Epithelial cell of prostate (primary cell): ENCODE data around the gene AK1.
"Not testable (repeated sequence)": the region's sequence is repeated elsewhere in the genome, so short reads cannot be mapped to it uniquely, and the experiment has no call there.

Experiments used
- DNase-seq: peaks from one replicate; pipeline ENCODE4 v3.0.0-alpha.2; 2011; ENCODE audit warnings: low read depth, low spot score
- H3K27ac ChIP-seq: fragments of 450-650 bp; 2 replicates; pipeline ENCODE4 v1.5.1; 2017; ENCODE audit warnings: mild to moderate bottlenecking

AK1 gene

DNA sequence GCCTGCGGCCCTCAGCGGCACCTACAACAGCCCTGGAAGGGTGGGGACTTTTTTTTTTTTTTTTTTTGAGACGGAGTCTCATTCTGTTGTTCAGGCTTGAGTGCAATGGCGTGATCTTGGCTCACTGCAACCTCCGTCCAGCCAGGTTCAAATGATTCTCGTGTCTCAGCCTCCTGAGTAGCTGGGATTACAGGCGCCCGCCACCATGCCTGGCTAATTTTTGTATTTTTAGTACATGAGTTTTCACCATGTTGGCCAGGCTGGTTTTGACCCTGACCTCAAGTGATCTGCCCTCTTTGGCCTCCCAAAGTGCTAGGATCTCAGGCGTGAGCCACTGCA is 7.4 kb downstream of the AK1 start:
- not testable (repeated sequence) for DNase-seq, H3K27ac ChIP-seq

DNA sequence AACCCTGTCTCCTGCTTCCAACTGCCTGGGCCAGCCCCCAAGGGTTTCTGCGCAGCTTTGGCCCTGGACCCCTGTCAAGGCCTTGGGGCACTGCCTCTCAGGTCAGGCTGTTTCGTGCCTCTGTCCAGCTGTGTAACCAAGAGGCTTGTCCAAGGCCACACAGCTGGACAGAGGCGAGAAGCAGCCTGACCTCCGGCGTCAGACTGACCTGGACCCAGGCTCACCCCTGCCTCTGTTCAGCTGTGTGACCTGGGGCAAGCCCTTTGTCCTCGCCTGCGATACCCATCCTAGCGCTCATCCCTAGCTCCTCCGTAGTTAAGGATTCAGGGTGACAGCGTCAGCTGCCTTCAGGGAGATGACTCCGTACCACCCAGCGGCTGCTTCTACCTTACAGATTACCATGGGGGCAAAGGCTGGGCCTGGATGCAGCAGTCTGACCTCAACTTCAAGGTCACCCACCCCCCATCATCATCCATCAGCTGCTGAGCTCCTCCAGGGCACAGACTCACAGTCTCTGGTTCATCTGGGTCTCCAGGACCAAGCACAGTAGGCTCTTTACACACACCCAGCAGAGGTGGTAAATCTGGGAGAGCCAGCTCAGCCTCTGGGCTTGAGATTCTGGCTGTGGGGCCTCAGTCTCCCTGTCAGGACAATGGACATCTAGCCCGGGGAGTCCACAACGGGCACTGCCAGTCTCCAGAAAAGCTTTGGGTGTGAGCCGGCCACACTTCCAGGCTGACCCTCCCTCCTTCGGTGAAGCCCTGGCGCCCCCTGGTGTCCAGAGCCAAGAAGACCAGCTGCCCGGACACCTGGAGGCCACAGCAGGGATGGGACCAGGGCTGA is 7.9 kb downstream of the AK1 start:
- no peak for DNase-seq
- no peak overlapping the region for H3K27ac ChIP-seq

DNA sequence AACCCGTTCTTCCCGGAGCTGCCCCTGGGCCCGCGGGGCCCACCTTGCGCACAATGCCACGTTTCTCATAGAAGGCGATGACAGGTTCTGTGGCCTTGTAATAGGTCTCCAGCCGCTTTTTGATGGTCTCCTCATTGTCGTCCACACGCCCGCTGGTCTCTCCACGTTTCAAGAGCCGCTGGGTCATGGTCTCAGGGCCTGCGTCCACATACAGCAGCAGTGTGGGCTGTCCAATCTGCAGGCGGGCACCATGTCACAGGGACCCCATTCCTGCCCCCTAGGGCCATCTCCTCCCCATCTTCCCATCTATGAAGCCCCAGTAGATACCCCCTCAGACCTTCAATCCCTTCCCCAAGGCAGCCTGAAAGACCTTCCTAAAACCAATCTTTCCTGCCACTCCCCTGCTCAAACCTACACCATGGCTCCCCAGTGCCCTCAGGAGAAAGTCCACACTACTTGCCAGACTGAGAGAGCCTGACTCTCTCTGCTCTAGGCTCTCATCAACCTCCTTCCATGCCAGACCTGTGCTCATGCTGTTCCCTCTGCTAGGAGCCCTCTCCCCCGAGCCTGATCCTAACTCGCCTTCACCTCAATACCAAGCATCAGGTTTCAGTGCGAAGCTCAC is 9.1 kb downstream of the AK1 start:
- DNase-seq = no peak
- no peak overlapping the region for H3K27ac ChIP-seq

DNA sequence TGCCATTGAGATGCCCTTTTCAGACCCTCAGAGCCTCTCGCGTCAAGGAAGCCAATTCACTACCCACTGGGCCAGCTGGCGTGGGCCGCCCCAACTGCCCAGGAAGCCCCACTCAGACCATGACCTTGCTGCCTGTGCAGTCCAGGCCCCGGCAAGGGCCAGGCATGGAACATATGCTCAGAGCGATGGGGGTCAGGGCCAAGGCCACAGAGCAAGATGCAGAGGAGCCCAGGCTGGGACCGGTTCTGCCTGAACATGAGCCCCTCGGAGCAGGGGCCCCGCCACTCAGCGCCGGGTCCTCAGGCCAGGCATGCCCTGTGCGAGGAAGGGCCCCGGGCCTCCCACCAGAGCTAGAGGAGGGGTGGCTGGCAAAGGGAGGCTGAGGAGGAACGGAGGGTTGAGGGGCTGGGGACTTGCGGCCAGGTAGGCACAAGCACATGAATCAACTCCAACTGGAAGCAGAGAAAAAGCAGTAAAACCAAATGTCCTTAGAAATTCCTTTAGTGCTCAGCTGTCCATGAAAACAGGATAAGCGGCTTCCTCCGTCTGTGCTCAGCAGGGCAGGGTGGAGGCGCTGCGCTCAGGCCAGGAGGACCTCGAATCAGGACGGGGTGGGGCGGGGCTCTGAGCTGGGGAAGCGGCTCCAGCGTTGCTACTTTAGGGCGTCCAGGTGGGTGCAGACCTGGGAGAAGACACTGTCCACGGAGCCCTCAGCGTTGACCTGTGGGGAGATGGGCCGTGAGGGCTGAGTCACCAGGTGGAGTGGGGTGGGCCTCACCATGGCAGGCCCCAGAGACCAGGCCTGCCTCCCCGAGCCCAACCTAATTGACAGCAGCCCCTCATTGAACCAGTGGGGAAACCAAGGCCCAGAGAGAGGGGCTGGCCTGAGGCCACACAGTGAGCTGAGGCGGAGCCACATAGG is 9.9 kb downstream of the AK1 start:
- no peak for DNase-seq
- no peak overlapping the region for H3K27ac ChIP-seq

DNA sequence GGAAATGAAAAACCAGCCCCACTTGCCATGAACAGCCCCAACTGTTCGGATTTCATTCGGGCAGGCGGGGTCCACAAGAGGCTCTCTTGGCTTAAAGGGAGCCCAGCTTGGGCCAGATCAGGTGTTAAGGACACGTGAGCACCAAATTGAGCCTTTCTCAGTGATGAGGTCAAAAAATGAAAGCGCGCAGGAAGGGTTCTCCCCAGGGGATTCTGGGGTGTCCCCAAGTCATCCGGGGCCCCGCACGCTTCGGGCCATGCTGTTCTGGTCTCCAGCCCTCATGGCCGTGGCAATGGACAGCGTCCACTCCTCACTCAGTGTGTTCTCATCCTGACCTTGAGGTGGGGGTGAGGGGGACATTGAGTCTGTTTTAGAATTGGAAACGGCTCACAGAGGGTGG is 10.9 kb downstream of the AK1 start:
- H3K27ac ChIP-seq = no peak overlapping the region
- DNase-seq = no peak

DNA sequence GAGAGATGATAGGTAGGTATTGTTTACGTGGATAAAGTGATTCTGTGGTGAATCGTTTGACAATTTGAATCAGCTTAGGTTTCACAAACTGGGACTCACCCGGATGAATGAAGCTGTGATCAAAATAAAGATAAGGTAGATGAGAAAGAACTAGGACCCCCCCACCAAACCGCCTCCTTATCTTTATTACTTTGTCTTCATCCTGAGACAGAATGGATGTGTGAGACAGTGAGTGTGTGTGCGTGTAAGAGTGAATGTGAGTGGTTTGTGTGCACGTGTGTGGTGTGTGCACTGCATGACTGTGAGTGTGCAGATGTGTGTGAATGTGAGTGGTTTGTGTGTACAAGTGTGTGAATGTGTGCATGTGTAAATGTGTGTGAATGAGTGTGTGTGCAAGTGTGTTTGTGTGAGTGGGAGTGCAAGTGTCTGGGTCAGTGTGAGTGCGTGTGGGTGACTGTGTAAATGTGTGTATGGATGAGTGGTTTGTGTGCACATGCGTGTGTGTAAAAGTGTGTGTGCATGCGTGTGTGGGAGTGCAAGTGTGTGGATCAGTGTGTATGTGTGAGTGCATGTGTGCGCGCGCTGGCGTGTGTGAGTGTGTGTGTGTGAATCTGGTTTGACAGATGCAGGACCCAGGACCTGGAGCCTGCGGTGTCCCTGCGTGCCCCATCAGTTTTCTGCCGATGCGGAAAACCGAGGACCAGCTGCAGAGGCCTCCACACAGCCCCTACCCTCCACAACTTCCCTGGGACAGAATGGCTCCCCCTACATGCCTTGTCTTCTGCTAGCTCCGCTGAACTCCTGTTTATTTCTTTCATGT is 11.6 kb downstream of the AK1 start:
- no peak overlapping the region for H3K27ac ChIP-seq
- DNase-seq = no peak

DNA sequence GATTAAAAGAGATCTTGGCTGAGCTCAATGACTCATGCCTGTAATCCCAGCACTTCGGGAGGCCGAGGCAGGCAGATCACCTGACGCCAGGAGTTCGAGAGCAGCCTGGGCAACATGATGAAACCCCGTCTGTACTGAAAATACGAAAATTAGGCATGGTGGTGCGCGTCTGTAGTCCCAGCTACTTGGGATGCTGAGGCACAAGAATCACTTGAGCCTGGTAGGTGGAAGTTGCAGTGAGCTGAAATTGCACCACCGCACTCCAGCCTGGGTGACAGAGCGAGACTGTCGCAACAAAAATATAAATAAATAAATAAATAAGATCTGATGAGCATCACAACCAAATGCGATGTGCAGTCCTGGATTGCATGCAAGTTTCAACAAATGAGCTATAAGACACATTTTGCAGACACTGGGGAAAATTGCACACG is 14.3 kb downstream of the AK1 start:
- no peak overlapping the region for H3K27ac ChIP-seq
- DNase-seq = no peak

DNA sequence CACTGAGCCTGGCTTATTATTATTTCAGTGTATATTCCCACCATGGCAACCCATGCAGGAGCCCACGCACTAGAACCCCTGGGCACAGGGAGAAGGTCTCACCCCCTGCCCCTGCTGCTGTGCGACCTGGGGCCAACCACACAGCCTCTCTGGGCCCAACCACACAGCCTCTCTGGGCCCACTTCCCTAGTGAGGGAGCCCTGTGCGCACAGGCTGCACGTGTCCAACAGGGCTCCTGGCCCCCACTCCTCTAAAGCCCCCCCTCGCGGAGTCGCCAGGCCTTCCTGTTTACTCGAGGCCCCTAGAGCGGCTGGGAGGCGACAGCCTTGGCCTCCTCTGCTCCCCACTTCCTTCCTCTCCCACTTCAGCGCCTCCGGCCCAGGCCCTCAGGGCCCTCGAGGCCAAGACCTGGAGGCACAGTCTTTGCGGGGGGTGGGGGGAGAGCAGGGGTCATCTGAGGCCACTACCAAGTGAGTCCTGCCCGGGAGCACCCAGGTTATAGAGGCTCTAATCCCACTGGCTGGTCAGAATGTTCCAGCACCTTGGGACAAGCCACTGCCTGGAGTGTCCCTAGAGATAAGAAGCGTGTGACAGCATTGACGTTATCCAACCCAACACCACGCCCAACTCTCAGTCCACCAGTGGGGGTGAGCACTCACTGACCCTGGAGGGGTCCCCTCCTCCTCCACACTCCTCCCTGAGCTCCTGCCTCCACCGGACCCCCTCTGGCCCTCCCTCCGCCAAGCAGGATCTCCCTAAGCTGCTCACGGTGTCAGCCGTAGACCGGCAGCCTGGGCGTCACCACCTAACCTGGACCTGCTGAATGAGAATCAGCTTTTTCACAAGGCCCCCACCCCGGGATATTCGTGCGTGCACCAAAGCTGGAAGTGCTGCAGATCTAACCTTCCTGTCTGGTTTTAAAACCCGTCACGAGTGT is 15.1 kb downstream of the AK1 start:
- DNase-seq = no peak
- H3K27ac ChIP-seq = no peak overlapping the region

DNA sequence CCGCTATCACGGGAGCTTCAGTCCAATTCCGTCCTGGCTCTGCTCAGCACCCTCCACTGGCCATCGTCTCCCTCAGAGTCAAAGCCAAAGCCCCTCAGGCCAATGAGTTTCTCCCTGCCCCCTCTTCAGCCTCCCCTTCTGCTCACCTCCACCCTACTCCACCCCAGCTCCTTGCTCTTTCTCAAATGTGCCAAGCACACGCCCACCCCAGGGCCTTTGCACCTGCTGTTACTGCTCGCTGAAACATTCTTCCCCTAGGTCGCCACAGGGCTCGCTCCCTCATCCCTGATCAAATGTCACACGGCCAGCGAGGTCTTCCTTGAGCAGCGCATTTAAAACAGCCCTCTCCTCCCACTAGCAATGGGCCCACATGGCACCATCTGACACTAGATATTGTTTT is 16.7 kb downstream of the AK1 start:
- no peak overlapping the region for H3K27ac ChIP-seq
- DNase-seq = no peak

DNA sequence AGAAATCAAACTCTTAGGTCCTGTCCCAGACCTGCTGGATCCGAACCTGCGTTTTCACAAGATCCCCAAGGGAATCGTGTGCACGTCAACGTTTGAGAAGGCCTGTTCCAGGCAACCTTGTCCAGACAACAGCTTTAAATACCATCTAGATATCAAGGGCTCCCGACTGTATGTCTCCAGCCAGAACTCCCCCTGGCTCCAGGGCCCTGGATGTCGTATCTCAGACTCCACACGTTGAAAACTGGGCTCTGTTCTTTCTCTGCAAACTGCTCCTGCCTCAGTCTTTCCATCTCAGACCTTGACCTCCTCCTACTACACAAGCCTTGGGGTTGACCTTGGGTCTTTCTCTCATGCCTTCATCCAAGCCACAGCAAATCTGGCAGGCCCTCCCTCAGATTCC is 17.2 kb downstream of the AK1 start:
- H3K27ac ChIP-seq = no peak overlapping the region
- DNase-seq = no peak

DNA sequence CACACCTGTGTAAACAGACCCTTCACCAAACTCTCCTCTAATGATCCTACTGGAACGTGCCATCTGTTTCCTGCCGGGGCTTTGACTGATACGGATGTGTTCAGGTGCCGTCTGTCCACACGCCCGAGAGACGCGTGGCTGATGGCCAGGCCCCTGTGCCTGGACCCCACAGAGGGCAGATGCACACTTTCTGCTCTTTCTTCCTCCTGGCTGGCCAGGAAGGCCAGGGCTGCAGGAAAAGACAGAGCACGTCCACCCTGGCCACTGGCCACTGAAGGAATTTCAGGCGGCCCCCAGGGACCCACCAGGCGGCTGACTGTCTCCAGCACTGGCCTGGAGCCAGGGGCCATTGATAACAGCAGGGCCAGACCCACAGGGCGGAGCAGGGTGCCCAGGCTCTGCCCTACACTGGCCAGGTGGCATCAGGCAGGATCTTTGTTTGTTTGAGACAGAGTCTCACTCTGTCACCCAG is 19.4 kb downstream of the AK1 start:
- no peak overlapping the region for H3K27ac ChIP-seq
- DNase-seq = no peak

DNA sequence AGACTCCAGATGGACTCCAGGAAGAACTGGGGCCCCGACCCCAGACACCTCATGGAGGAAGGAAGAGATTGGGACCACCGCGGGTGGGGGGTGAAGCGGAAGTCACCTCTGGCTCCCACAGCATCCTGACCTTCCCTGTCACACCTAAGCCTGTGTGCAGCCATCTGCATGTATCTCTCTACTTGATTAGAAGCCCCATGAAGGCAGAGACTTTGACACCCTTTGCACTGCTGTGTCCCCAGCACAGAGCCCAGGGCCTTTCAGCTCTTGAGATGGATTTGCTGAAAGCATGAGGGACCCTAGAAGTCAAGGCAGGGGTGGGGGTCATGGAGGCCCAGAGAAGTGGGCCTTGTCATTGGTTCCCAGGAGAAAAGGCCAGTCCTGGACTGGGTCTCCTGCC is 20.2 kb downstream of the AK1 start:
- no peak overlapping the region for H3K27ac ChIP-seq
- no peak for DNase-seq

DNA sequence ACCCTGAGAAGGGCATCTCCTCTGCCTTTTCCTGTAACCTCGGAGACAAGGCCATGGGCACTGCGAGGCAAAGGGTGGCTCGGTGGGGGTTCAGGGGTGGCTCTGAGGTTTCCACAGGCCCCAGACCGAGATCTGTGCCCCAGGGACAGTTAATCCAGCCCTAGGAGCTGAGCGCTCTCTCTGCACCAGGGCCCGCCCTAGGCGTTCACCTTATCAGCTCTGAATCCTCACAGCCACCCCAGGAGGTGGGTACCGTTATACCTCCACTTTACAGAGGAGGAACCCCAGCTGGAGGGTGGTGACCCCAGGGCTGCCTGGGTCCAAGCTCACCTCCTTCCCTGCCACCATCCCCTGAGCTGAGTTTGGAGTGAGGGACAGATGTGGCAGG is 20.8 kb downstream of the AK1 start:
- no peak for DNase-seq
- no peak overlapping the region for H3K27ac ChIP-seq

DNA sequence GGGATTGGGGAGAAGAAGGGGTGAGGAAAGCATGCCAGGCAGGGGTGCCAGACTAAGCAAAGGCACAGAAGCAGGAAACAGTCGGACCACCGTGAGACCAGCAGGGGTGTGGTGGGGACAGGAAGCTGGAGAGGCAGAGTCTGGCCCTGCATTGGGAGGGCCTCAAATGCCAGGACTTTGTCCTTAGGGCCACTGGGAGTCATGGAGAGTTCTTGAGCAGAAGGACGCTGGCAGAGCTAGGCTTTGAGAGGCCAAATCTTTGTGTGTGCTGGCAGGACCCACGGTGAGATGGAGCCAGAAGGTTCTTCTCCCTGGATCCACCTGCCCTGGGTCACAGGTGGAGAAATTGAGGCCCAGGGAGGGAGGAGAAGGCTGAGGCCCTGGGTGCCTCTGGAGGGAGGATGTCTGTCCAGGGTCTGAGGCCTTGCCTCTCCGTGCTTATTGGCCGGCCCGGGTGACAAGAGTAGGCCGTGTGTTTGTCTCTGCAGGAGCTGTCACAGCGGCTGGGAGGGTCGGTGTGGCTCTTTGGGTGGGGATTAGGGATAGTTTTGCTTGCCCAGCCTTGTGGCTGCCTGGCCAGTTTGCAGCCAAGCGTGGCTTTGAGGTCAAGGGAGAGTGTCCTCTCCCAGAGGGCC is 21.3 kb downstream of the AK1 start:
- H3K27ac ChIP-seq = no peak overlapping the region
- no peak for DNase-seq

DNA sequence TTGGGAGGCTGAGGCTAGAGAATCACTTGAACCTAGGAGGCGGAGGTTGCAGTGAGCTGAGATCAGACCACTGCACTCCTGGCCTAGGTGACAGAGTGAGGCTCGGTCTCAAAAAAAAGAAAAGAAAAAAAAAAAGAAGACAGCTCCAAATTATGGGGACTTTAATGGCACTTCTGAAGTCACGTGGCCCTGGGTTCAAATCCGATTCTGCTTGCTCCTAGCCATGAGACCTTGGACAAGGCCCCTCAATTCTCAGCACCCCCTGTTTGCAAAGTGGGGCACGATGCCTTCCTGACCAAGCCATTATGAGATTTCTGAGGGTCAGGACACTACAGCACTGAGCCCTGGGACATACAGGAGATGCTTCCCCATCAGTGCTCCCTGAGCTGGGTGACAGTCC is 22.0 kb downstream of the AK1 start:
- H3K27ac ChIP-seq = no peak overlapping the region

DNA sequence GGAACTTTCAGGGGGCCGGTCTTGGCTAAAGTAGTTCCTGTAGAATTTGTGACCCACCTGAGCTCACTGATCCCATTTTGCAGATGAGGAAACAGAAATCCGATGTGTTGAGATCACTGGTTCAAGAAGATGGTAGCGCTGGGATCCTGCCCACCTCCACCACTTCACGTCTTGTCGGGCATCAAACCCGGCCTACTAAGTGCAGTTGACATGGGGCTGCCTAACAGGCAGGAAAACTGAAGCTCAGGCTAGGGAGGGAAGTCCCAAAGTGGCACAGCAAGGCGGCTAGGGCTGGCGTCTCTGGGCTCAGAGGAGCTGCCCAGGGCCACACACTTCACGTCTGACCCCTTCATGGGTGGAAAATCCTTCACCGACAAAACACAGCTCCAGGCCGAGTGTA is 22.5 kb downstream of the AK1 start:
- no peak overlapping the region for H3K27ac ChIP-seq
- DNase-seq = no peak

More for the DNA sequence above, 22.0 kb downstream of the AK1 start:
- no peak for DNase-seq

DNA sequence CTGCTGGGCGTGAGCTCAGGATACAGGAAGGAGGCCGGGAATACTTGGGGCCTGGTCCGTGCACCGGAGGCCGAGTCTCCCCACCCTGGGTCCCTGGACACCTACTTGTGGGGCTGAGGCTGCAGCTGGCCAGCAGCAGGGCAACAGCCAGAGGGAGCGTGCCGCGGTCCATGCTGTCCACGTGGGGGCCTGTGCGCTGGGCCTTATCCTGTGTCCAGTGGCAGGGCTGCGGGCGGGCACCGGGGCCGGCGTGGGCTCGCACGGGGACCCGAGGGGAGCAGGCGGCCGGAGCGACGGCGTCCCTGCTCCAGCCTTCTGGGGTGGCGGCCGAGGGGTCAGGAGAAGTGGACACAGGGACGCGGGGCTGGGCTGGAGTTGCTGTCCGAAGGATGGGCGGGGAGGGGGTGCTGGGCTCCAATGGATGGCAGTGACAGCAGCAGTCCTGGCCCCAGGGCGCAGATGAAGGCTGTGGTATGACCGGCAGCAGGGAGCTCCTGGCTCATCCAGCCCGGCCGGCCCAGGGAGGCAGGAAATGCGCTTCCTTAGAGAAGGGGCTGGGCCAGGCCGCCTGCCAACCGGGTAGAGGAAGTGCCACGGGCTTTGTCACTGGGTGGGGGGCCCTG is 23.2 kb downstream of the AK1 start, which contains the start of gene ENG:
TSS of gene ENG (minus strand) at position 475 of the 623 bp plus-strand sequence. CDS start at position 172, 303 bp downstream.
- DNase-seq = no peak
- no peak within 1 kb of the TSS for H3K27ac ChIP-seq
